GM23338 (cell line): ENCODE measurements around the gene STK33.

ENCODE experiments used
- CREB1 ChIP-seq: fragments of 250-450 bp; sonication (Bioruptor Pico); IDR thresholded peaks from 2 replicates; pipeline ENCODE4 v1.5.0; 2020; ENCODE audit warnings: low read depth, mild to moderate bottlenecking, moderate library complexity
- ETS1 ChIP-seq: IDR thresholded peaks from 2 replicates; pipeline ENCODE4 v1.6.1; 2016; ENCODE audit warnings: antibody characterized with exemption
- EZH2 ChIP-seq: fragments of 200-600 bp; sonication (generic); IDR thresholded peaks from one replicate; pipeline ENCODE4 v1.8.0; 2017; ENCODE audit warnings: antibody characterized with exemption, mild to moderate bottlenecking, low read depth; ENCODE audit not compliant: unreplicated experiment
- EZH2phosphoT487 ChIP-seq: fragments of 200-600 bp; sonication (generic); IDR thresholded peaks from one replicate; pipeline ENCODE4 v1.8.1; 2018; ENCODE audit warnings: antibody characterized with exemption; ENCODE audit not compliant: unreplicated experiment
- JUNB ChIP-seq: IDR thresholded peaks from one replicate; pipeline ENCODE4 v1.6.1; 2016; ENCODE audit warnings: antibody characterized with exemption; ENCODE audit not compliant: unreplicated experiment
- NANOG ChIP-seq: IDR thresholded peaks from 2 replicates; pipeline ENCODE4 v1.6.1; 2016; ENCODE audit warnings: antibody characterized with exemption, borderline replicate concordance
- POLR2AphosphoS5 ChIP-seq: IDR thresholded peaks from 2 replicates; pipeline ENCODE4 v1.6.1; 2016; ENCODE audit warnings: antibody characterized with exemption, low read depth
- REST ChIP-seq: IDR thresholded peaks from one replicate; pipeline ENCODE4 v1.6.1; 2018; ENCODE audit warnings: antibody characterized with exemption; ENCODE audit not compliant: unreplicated experiment
- STAT1 ChIP-seq: IDR thresholded peaks from one replicate; pipeline ENCODE4 v1.6.1; 2016; ENCODE audit warnings: antibody characterized with exemption; ENCODE audit not compliant: unreplicated experiment
- ZNF114 ChIP-seq: fragments of 250-450 bp; sonication (Bioruptor Pico); IDR thresholded peaks from 2 replicates; pipeline ENCODE4 v1.5.0; 2020; ENCODE audit warnings: mild to moderate bottlenecking, moderate library complexity
- ZNF331 ChIP-seq: fragments of 250-450 bp; sonication (Bioruptor Pico); IDR thresholded peaks from 2 replicates; pipeline ENCODE4 v1.5.0; 2020; ENCODE audit warnings: low read depth, mild to moderate bottlenecking, moderate library complexity
- TF ChIP-seq, protein P1 (sequence below), 2 experiments: fragments of 200-600 bp in 1 of 2; sonication (generic) in 1 of 2; conservative IDR thresholded peaks; 2 replicates each; pipeline versions ENCODE4 v1.5.1 to v1.6.1; 2016 to 2017; ENCODE audit warnings: antibody characterized with exemption in 2 of 2, low read depth in 2 of 2, mild to moderate bottlenecking in 2 of 2, moderate library complexity in 1 of 2
- TF ChIP-seq, protein P2 (sequence below): fragments of 250-450 bp; sonication (Bioruptor Pico); IDR thresholded peaks from 2 replicates; pipeline ENCODE4 v1.5.0; 2020; ENCODE audit warnings: mild to moderate bottlenecking, moderate library complexity

GRCh38 chr11:8383627-8384026 lies 210.4 kb downstream of the STK33 start:
- TF ChIP-seq, protein P1, sequence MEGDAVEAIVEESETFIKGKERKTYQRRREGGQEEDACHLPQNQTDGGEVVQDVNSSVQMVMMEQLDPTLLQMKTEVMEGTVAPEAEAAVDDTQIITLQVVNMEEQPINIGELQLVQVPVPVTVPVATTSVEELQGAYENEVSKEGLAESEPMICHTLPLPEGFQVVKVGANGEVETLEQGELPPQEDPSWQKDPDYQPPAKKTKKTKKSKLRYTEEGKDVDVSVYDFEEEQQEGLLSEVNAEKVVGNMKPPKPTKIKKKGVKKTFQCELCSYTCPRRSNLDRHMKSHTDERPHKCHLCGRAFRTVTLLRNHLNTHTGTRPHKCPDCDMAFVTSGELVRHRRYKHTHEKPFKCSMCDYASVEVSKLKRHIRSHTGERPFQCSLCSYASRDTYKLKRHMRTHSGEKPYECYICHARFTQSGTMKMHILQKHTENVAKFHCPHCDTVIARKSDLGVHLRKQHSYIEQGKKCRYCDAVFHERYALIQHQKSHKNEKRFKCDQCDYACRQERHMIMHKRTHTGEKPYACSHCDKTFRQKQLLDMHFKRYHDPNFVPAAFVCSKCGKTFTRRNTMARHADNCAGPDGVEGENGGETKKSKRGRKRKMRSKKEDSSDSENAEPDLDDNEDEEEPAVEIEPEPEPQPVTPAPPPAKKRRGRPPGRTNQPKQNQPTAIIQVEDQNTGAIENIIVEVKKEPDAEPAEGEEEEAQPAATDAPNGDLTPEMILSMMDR (conservative IDR thresholded peaks at IDR 0.05; ENCODE audit: low read depth in 2 of 2), result no peak
- TF ChIP-seq REST (no peak), EZH2 (no peak), CREB1 (CRISPR knock-in tag) (no peak), POLR2AphosphoS5 (no peak), EZH2phosphoT487 (no peak), JUNB (no peak), STAT1 (no peak), ETS1 (no peak), ZNF331 (CRISPR knock-in tag) (no peak), NANOG (no peak), ZNF114 (no peak)
- TF ChIP-seq, protein P2, sequence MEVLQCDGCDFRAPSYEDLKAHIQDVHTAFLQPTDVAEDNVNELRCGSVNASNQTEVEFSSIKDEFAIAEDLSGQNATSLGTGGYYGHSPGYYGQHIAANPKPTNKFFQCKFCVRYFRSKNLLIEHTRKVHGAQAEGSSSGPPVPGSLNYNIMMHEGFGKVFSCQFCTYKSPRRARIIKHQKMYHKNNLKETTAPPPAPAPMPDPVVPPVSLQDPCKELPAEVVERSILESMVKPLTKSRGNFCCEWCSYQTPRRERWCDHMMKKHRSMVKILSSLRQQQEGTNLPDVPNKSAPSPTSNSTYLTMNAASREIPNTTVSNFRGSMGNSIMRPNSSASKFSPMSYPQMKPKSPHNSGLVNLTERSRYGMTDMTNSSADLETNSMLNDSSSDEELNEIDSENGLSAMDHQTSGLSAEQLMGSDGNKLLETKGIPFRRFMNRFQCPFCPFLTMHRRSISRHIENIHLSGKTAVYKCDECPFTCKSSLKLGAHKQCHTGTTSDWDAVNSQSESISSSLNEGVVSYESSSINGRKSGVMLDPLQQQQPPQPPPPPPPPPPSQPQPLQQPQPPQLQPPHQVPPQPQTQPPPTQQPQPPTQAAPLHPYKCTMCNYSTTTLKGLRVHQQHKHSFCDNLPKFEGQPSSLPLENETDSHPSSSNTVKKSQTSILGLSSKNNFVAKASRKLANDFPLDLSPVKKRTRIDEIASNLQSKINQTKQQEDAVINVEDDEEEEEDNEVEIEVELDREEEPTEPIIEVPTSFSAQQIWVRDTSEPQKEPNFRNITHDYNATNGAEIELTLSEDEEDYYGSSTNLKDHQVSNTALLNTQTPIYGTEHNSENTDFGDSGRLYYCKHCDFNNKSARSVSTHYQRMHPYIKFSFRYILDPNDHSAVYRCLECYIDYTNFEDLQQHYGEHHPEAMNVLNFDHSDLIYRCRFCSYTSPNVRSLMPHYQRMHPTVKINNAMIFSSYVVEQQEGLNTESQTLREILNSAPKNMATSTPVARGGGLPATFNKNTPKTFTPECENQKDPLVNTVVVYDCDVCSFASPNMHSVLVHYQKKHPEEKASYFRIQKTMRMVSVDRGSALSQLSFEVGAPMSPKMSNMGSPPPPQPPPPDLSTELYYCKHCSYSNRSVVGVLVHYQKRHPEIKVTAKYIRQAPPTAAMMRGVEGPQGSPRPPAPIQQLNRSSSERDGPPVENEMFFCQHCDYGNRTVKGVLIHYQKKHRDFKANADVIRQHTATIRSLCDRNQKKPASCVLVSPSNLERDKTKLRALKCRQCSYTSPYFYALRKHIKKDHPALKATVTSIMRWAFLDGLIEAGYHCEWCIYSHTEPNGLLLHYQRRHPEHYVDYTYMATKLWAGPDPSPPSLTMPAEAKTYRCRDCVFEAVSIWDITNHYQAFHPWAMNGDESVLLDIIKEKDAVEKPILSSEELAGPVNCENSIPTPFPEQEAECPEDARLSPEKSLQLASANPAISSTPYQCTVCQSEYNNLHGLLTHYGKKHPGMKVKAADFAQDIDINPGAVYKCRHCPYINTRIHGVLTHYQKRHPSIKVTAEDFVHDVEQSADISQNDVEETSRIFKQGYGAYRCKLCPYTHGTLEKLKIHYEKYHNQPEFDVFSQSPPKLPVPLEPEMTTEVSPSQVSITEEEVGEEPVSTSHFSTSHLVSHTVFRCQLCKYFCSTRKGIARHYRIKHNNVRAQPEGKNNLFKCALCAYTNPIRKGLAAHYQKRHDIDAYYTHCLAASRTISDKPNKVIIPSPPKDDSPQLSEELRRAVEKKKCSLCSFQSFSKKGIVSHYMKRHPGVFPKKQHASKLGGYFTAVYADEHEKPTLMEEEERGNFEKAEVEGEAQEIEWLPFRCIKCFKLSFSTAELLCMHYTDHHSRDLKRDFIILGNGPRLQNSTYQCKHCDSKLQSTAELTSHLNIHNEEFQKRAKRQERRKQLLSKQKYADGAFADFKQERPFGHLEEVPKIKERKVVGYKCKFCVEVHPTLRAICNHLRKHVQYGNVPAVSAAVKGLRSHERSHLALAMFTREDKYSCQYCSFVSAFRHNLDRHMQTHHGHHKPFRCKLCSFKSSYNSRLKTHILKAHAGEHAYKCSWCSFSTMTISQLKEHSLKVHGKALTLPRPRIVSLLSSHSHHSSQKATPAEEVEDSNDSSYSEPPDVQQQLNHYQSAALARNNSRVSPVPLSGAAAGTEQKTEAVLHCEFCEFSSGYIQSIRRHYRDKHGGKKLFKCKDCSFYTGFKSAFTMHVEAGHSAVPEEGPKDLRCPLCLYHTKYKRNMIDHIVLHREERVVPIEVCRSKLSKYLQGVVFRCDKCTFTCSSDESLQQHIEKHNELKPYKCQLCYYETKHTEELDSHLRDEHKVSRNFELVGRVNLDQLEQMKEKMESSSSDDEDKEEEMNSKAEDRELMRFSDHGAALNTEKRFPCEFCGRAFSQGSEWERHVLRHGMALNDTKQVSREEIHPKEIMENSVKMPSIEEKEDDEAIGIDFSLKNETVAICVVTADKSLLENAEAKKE (CRISPR knock-in tag), result no peak
